Ovary (tissue), 3 donors: ENCODE measurements around the gene OR4C5.

ENCODE experiments used
- CTCF ChIP-seq, 3 donors: fragments of 450-650 bp in 2 of 3; fragments of 200-600 bp in 1 of 3; IDR thresholded peaks; one replicate each; pipeline versions ENCODE4 v1.5.1 to v1.8.0; 2016 to 2022; ENCODE audit warnings: antibody characterized with exemption in 3 of 3, mild to moderate bottlenecking in 1 of 3
- POLR2A ChIP-seq: fragments of 450-650 bp; IDR thresholded peaks from one replicate; pipeline ENCODE4 v1.6.1; 2017; ENCODE audit warnings: antibody characterized with exemption, mild to moderate bottlenecking, moderate library complexity
- donor health status: DM: no; HTN: no; CAD: no.

GRCh38 chr11:48354677-48355076 is 11.6 kb downstream of the OR4C5 start:
- TF ChIP-seq CTCF (IDR thresholded peaks at IDR 0.05) = no peak
- TF ChIP-seq POLR2A = no peak
